Measurements from ENCODE around the gene EEF2KMT. TPM values are rescaled to one million over a fixed set of nuclear protein-coding genes. Genes with fewer than 3 reads are reported as not detected.

Gene EEF2KMT
- total RNA-seq, 1 experiment from 2014 or later: 24.4 TPM

DNA sequence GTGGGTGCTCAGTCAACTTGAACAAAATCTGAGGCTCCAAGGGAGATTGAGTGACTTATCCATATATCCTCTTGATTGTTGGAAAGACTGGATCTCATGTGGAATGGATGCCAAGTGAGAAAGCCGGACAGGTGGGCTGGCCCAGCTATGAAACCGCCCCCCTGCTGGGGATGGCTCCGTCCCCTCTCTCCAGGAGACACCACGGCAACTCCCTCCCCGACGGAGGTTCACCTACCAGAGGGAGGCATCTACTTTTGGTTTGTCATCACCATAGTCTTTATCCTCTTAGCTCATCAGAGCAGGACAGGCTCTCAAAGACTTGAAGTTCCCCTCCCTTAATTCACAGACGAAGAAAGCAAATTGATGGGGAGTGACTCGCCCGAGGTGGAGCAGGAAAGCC, 27.7 kb downstream of the EEF2KMT start:
- Histone ChIP-seq H3K27ac (ENCODE audit: low read length) (no peak overlapping the region), H3K27me3 (ENCODE audit: control insufficient read depth, insufficient read depth, low read length) (no peaks in the 10 kb centered on the region), H3K4me1 (ENCODE audit: control insufficient read depth, insufficient read depth, low read length) (peaks cover 5% of the 10 kb centered on the region; the same call in 1 of the 2 replicates), H3K9me3 (ENCODE audit: control insufficient read depth, insufficient read depth, low read depth, low read length) (no peaks in the 10 kb centered on the region), H3K36me3 (ENCODE audit: control insufficient read depth, insufficient read depth, low read length) (peaks cover 2% of the 10 kb centered on the region; the same call in 1 of the 2 replicates), H3K4me3 (ENCODE audit: low read depth in 2 of 2, low read length in 2 of 2) (no peak overlapping the region)
- in situ Hi-C loops (cut with HindIII; ENCODE audit: low pct_unique_long_range_greater_than_20kb, low sequenced_read_pairs): no loop called here
- ATAC-seq (no peak), DNase-seq (ENCODE audit: low read depth, low spot score) (no peak)
- intact Hi-C loops (cut with micrococcal nuclease; ENCODE audit: unreplicated experiment): no loop called here
- POLR2A ChIA-PET: no interaction called here
- TF ChIP-seq, protein P1, sequence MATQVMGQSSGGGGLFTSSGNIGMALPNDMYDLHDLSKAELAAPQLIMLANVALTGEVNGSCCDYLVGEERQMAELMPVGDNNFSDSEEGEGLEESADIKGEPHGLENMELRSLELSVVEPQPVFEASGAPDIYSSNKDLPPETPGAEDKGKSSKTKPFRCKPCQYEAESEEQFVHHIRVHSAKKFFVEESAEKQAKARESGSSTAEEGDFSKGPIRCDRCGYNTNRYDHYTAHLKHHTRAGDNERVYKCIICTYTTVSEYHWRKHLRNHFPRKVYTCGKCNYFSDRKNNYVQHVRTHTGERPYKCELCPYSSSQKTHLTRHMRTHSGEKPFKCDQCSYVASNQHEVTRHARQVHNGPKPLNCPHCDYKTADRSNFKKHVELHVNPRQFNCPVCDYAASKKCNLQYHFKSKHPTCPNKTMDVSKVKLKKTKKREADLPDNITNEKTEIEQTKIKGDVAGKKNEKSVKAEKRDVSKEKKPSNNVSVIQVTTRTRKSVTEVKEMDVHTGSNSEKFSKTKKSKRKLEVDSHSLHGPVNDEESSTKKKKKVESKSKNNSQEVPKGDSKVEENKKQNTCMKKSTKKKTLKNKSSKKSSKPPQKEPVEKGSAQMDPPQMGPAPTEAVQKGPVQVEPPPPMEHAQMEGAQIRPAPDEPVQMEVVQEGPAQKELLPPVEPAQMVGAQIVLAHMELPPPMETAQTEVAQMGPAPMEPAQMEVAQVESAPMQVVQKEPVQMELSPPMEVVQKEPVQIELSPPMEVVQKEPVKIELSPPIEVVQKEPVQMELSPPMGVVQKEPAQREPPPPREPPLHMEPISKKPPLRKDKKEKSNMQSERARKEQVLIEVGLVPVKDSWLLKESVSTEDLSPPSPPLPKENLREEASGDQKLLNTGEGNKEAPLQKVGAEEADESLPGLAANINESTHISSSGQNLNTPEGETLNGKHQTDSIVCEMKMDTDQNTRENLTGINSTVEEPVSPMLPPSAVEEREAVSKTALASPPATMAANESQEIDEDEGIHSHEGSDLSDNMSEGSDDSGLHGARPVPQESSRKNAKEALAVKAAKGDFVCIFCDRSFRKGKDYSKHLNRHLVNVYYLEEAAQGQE (IDR thresholded peaks at IDR 0.05; ENCODE audit: insufficient read depth in 1 of 2, low read depth in 2 of 2, low read length in 1 of 2): no peak
- CTCF ChIA-PET: no interaction called here
- BruUV-seq (replicated peaks): no TSS peak

DNA sequence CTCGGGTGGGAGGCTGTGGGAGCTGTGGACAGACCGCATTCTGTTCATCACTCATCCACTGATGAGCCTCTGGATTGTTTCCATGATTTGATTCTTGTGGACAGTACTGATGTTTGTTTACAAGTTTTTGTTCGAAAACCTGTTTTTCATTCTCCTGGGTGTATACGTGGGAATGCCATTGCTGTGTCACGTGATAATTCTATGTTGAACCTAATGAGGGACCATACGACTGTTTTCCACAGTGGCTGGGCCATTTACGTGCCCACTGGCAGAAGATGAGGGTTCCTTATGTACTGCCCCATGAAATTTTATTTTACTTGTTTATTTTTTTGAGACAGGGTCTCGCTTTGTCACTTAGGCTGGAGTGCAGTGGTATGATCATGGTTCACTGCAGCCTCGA, 28.5 kb downstream of the EEF2KMT start:
- Histone ChIP-seq H3K27ac (ENCODE audit: low read length) (no peak overlapping the region), H3K4me1 (ENCODE audit: control insufficient read depth, insufficient read depth, low read length) (peaks cover 5% of the 10 kb centered on the region; the same call in 1 of the 2 replicates), H3K27me3 (ENCODE audit: control insufficient read depth, insufficient read depth, low read length) (no peaks in the 10 kb centered on the region), H3K4me3 (ENCODE audit: low read depth in 2 of 2, low read length in 2 of 2) (no peak overlapping the region), H3K36me3 (ENCODE audit: control insufficient read depth, insufficient read depth, low read length) (peaks cover 2% of the 10 kb centered on the region; the same call in 1 of the 2 replicates), H3K9me3 (ENCODE audit: control insufficient read depth, insufficient read depth, low read depth, low read length) (no peaks in the 10 kb centered on the region)
- no peak for TF ChIP-seq TCF7L2 (IDR thresholded peaks at IDR 0.05; ENCODE audit: low read depth, low read length)
- TF ChIP-seq SIN3A (IDR thresholded peaks at IDR 0.05; ENCODE audit: borderline replicate concordance, insufficient read depth, low read depth, low read length): no peak
- TF ChIP-seq, protein P2, sequence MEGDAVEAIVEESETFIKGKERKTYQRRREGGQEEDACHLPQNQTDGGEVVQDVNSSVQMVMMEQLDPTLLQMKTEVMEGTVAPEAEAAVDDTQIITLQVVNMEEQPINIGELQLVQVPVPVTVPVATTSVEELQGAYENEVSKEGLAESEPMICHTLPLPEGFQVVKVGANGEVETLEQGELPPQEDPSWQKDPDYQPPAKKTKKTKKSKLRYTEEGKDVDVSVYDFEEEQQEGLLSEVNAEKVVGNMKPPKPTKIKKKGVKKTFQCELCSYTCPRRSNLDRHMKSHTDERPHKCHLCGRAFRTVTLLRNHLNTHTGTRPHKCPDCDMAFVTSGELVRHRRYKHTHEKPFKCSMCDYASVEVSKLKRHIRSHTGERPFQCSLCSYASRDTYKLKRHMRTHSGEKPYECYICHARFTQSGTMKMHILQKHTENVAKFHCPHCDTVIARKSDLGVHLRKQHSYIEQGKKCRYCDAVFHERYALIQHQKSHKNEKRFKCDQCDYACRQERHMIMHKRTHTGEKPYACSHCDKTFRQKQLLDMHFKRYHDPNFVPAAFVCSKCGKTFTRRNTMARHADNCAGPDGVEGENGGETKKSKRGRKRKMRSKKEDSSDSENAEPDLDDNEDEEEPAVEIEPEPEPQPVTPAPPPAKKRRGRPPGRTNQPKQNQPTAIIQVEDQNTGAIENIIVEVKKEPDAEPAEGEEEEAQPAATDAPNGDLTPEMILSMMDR (IDR thresholded peaks at IDR 0.05): no peak
- TF ChIP-seq, protein P1 (IDR thresholded peaks at IDR 0.05; ENCODE audit: insufficient read depth in 1 of 2, low read depth in 2 of 2, low read length in 1 of 2): no peak
- TF ChIP-seq POLR2AphosphoS5 (IDR thresholded peaks at IDR 0.05; ENCODE audit: low read depth, low read length): no peak
- ChIA-PET POLR2A (no interaction called here), CTCF (no interaction called here)
- intact Hi-C loops (cut with micrococcal nuclease; ENCODE audit: unreplicated experiment) (no loop called here), in situ Hi-C loops (cut with HindIII; ENCODE audit: low pct_unique_long_range_greater_than_20kb, low sequenced_read_pairs) (no loop called here)
- ATAC-seq: no peak
- no peak for DNase-seq (ENCODE audit: low read depth, low spot score)
- BruUV-seq (replicated peaks): no TSS peak

All from Panc1 (cell line).